Smooth muscle cell (in vitro differentiated cells): ENCODE data around the gene GRAMD4. TPM values are rescaled to one million over a fixed set of nuclear protein-coding genes. Genes with fewer than 3 reads are reported as not detected.

Experiments used
- DNase-seq: peaks from one replicate; lab custom pipeline; 2025; ENCODE audit not compliant: unreplicated experiment; lab: John Stamatoyannopoulos, UW
- H2AFZ ChIP-seq: fragments of 200-600 bp; sonication (generic); 2 replicates; pipeline ENCODE4 v1.6.0; 2016; ENCODE audit warnings: antibody characterized with exemption, low read depth, mild to moderate bottlenecking
- H3F3A ChIP-seq: fragments of 200-600 bp; sonication (generic); 2 replicates; pipeline ENCODE4 v1.6.0; 2017; ENCODE audit warnings: antibody characterized with exemption, low read depth
- H3K27ac ChIP-seq: fragments of 200-600 bp; sonication (generic); 2 replicates; pipeline ENCODE4 v1.5.1; 2016; ENCODE audit warnings: low read depth, mild to moderate bottlenecking
- H3K27me3 ChIP-seq: fragments of 200-600 bp; sonication (generic); 2 replicates; pipeline ENCODE4 v1.6.1; 2016; ENCODE audit warnings: low read depth, mild to moderate bottlenecking
- H3K36me3 ChIP-seq: fragments of 200-600 bp; sonication (generic); 2 replicates; pipeline ENCODE4 v1.5.1; 2016; ENCODE audit warnings: low read depth
- H3K4me1 ChIP-seq: fragments of 200-600 bp; sonication (generic); 2 replicates; pipeline ENCODE4 v1.5.1; 2016; ENCODE audit warnings: low read depth
- H3K4me2 ChIP-seq: fragments of 200-600 bp; sonication (generic); 2 replicates; pipeline ENCODE4 v1.6.0; 2016; ENCODE audit warnings: mild to moderate bottlenecking
- H3K4me3 ChIP-seq: fragments of 200-600 bp; sonication (generic); 2 replicates; pipeline ENCODE4 v1.5.1; 2016; ENCODE audit warnings: mild to moderate bottlenecking
- H3K79me2 ChIP-seq: fragments of 200-600 bp; sonication (generic); 2 replicates; pipeline ENCODE4 v1.6.0; 2016; ENCODE audit warnings: low read depth, mild to moderate bottlenecking
- H3K9ac ChIP-seq: fragments of 200-600 bp; sonication (generic); 2 replicates; pipeline ENCODE4 v1.6.0; 2016; ENCODE audit warnings: low read depth
- H3K9me3 ChIP-seq: fragments of 200-600 bp; sonication (generic); replicated peaks from 2 replicates; pipeline ENCODE4 v1.5.1; 2016; ENCODE audit warnings: low read depth
- H4K20me1 ChIP-seq: fragments of 200-600 bp; sonication (generic); 2 replicates; pipeline ENCODE4 v1.6.0; 2016; ENCODE audit warnings: low read depth
- WGBS: methylation state at CpG from one replicate; pipeline ENCODE4 v1.1.7; 2016; ENCODE audit warnings: low lambda C conversion rate; 5-methylcytosine and 5-hydroxymethylcytosine counted together
- polyA plus RNA-seq: library from polyadenylated mRNA; unstranded; fragments of >200 nt; fragmentation: Nextera tagmentation; extraction: Ambion mirVana; gene quantifications from 2 replicates; pipeline ENCODE4 v1.2.1, GENCODE V29; 2016
- total RNA-seq: library from RNA; depleted of rRNA; stranded (reverse); fragments of >200 nt; gene quantifications from 2 replicates; pipeline ENCODE4 v1.2.3, GENCODE V29; 2014
- TF ChIP-seq, protein P1 (sequence below): fragments of 200-600 bp; sonication (generic); IDR thresholded peaks from 2 replicates; pipeline ENCODE4 v1.5.1; 2017; ENCODE audit warnings: borderline replicate concordance, mild to moderate bottlenecking, antibody characterized with exemption; ENCODE audit not compliant: insufficient read depth, poor library complexity, severe bottlenecking

The GRAMD4 gene
- total and polyA plus RNA-seq, 2 experiments from 2014 or later: 14.5 to 16.6 TPM

DNA sequence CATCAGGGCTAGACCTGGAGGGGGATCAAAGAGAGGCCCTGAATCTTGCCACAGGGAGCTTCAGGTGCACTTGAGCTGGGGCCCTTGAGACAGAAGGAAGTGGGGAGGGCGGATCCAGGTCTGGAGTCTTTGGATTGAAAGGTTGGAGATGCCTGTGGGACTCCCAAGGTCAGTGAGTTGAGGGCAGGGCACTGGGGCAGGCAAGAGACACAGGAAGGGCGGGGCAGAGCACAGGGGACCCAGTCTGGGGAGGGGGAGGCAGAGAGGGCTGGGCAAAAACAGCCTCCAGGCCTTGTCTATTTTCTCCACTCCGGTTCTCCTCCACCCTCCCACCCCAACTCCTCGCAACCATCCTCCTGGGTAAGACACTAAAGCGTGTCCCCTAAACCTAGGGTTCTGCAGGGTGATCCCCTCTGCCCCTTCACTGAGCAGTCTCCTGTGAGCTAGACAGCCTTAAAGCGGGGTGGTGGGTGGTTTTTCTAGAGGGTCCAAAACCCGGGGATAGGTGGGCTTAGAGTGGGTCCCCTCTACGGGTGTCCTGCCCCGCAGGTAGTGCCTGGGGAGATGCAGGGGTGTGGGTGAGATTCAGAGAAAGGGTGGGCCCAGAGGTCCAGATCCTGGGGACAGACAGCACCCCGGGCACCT is 44.2 kb upstream of the GRAMD4 start:
- Histone ChIP-seq H3F3A (peaks cover 7% of the 10 kb centered on the region), H3K27me3 (no peaks in the 10 kb centered on the region), H3K4me2 (peak overlapping the region; percentile 90), H3K4me1 (peaks cover 8% of the 10 kb centered on the region), H3K27ac (no peak overlapping the region), H3K79me2 (no peaks in the 10 kb centered on the region), H4K20me1 (peaks cover 28% of the 10 kb centered on the region), H3K4me3 (peak overlapping the region; percentile 49), H3K36me3 (no peaks in the 10 kb centered on the region), H2AFZ (peak overlapping the region; percentile 69), H3K9me3 (no peaks in the 10 kb centered on the region), H3K9ac (no peak overlapping the region)
- 30% methylated on average over 10 of the region's 10 CpGs for WGBS
- DNase-seq: no peak
- TF ChIP-seq, protein P1, sequence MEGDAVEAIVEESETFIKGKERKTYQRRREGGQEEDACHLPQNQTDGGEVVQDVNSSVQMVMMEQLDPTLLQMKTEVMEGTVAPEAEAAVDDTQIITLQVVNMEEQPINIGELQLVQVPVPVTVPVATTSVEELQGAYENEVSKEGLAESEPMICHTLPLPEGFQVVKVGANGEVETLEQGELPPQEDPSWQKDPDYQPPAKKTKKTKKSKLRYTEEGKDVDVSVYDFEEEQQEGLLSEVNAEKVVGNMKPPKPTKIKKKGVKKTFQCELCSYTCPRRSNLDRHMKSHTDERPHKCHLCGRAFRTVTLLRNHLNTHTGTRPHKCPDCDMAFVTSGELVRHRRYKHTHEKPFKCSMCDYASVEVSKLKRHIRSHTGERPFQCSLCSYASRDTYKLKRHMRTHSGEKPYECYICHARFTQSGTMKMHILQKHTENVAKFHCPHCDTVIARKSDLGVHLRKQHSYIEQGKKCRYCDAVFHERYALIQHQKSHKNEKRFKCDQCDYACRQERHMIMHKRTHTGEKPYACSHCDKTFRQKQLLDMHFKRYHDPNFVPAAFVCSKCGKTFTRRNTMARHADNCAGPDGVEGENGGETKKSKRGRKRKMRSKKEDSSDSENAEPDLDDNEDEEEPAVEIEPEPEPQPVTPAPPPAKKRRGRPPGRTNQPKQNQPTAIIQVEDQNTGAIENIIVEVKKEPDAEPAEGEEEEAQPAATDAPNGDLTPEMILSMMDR: no peak

DNA sequence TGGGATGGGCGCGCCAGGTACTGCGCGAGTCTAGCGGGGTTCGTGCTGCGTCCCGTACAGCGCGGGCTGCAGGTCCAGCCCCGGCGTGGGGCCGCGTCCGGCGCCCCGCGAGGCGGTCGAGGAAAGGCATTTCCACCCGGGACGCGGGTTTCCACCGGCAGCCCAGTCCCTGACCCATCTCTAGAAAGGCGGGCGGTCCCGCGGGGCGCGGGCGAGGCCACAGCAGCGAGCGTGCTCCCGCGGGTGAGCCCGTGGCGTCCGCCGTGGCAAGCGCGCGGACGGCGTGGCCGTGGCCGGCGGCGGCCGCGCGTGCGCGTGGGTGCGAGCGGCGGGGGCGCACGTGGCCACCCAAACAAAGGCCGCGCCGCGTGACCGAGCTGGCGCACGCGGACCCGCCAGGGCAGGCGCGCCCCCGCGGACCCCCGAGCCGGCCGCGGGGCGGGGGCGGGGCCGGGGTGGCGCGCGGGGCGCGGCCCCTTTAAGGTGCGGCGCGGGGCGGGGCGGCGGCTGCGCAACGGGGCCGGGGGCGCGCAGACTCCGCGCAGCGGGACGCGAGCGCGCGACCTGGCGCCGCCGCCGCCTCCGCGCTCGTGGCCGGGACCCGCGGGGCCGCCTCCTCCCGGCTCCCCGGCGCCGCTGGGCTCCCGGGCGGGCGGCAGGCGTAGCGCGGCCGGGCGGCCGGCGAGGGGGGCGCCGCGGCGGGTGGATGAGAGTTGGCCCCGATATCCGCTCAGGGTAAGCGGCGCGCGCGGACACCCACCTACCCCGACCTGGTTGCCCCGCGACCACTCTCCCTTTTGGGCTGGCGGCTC is 43.4 kb upstream of the GRAMD4 start:
- no peak overlapping the region for H3K9ac ChIP-seq
- H3K27me3 ChIP-seq: no peaks in the 10 kb centered on the region
- no peaks in the 10 kb centered on the region for H3K9me3 ChIP-seq
- 3% methylated on average over 45 of the region's 142 CpGs for WGBS
- H3K79me2 ChIP-seq: peaks cover 7% of the 10 kb centered on the region
- H3K4me1 ChIP-seq: peaks cover 8% of the 10 kb centered on the region
- H3K36me3 ChIP-seq: no peaks in the 10 kb centered on the region
- H3K4me2 ChIP-seq: peak overlapping the region; percentile 93
- H4K20me1 ChIP-seq: peaks cover 35% of the 10 kb centered on the region
- peak overlapping the region; percentile 62 for H3K4me3 ChIP-seq
- TF ChIP-seq, protein P1: no peak
- H3K27ac ChIP-seq: no peak overlapping the region
- DNase-seq: no peak
- peak overlapping the region; percentile 69 for H2AFZ ChIP-seq
- peaks cover 7% of the 10 kb centered on the region for H3F3A ChIP-seq

DNA sequence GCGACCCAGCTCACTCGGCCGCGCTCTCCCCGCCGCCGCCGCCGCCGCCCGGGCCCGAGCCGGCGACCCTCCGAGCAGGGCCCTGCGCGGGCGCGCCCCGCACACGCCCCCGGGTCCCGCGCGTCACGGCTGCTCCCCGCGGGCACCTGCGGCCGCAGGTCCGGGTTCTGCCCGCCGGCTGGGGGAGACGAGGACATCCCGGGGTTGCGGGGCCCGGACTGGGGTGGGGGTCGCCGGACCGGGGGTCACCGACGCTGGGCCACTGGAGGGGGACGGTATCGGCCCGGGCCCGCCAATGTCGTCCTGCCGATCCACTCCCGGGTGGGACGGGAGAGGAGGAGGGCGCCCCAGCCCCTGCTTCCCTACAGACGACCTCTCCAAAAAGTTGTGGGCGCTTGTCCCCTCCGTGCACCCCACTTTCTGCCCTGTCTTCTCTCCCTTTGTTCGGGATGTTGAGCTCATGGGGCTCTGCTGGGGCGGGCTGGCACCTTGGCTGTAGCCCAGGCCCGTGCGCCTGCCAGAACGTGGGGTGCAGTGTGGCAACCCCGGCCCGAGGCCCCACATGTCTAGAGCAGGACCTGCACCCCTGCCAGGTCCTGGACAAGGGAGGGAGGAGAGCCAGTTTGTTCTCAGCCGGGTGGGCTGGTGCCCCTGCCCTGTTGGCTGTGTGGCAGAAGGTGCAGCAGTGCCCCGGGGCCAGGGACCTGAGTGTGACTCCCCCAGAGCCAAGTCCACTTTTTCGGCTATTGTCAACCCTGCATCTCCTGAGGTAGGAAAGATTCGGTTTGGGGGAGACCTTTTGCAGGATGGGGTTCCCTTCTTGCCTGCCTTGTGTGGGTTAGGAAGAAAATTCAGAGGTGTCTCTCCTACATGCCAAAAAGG is 42.6 kb upstream of the GRAMD4 start:
- H3K27ac ChIP-seq: no peak overlapping the region
- TF ChIP-seq, protein P1: no peak
- H3K36me3 ChIP-seq: no peaks in the 10 kb centered on the region
- 51% methylated on average over 15 of the region's 65 CpGs for WGBS
- peak overlapping the region; percentile 62 for H3K4me3 ChIP-seq
- H3K4me1 ChIP-seq: peaks cover 8% of the 10 kb centered on the region
- no peaks in the 10 kb centered on the region for H3K27me3 ChIP-seq
- H3K9ac ChIP-seq: no peak overlapping the region
- H3K9me3 ChIP-seq: no peaks in the 10 kb centered on the region
- no peak for DNase-seq
- peaks cover 8% of the 10 kb centered on the region for H3K79me2 ChIP-seq
- no peak overlapping the region for H2AFZ ChIP-seq
- H3K4me2 ChIP-seq: peak overlapping the region; percentile 93
- H3F3A ChIP-seq: peaks cover 7% of the 10 kb centered on the region
- peaks cover 43% of the 10 kb centered on the region for H4K20me1 ChIP-seq
